ENCODE data around the gene INTS6L. TPM values are rescaled to one million over a fixed set of nuclear protein-coding genes. Genes with fewer than 3 reads are reported as not detected.

The INTS6L gene
- total and polyA plus RNA-seq, 2 of the 8 experiments (the other 6 are each of a cell fraction or from before 2014, with no cell fraction given) = 4.1 to 5.2 TPM

DNA sequence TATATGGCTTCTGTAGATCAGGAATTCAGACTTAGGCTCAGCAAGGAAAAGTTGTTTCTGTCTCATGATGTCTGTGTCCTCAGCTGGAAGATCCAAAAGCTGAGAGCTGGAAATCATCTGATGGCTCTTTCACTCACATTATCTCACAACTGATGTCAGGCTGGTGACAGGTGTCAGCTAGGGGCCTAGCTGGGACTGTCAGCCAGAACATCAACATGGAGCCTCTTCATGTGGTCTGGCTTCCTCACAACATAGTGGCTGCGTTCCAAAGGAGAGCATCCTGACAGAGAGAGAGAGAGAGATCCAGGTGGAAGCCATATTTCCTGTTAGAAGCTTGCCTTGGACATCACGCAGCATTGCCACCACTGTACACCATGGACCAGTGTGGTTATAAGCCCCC lies 10.6 kb upstream of the INTS6L start:
- no peak overlapping the region for H3K9ac ChIP-seq (replicated peaks in 1 of 4; ENCODE audit: extremely low read depth in 1 of 4, low read depth in 3 of 4, low read length in 3 of 4)
- no peak overlapping the region for H4K91ac ChIP-seq (replicated peaks; ENCODE audit: insufficient read length, low read length)
- no peaks in the 10 kb centered on the region for H3K79me1 ChIP-seq (ENCODE audit: low read depth, low read length)
- no peak overlapping the region for H3K18ac ChIP-seq (ENCODE audit: extremely low read depth, low read length)
- no peak overlapping the region for H3K23ac ChIP-seq (ENCODE audit: insufficient read length)
- no peak overlapping the region for H2AK5ac ChIP-seq (ENCODE audit: low read depth, low read length)
- H2BK15ac ChIP-seq (ENCODE audit: low read length) = no peak overlapping the region
- no peaks in the 10 kb centered on the region for H4K20me1 ChIP-seq (replicated peaks in 1 of 2; ENCODE audit: control insufficient read depth in 1 of 2, insufficient read depth in 2 of 2, low read length in 2 of 2)
- no peak overlapping the region for H3K27ac ChIP-seq (ENCODE audit: low read depth, low read length)
- H3K9me3 ChIP-seq (ENCODE audit: insufficient read depth in 2 of 2, low read depth in 1 of 2, low read length in 1 of 2) = no peaks in the 10 kb centered on the region
- H3K36me3 ChIP-seq (ENCODE audit: control insufficient read depth in 2 of 4, insufficient read depth in 4 of 4, low read length in 3 of 4) = no peaks in the 10 kb centered on the region
- no peak overlapping the region for H3K14ac ChIP-seq (ENCODE audit: insufficient read length)
- no peak for DNase-seq (ENCODE audit: low read depth in 1 of 2, low spot score in 2 of 2)
- H2AFZ ChIP-seq (ENCODE audit: low read length) = no peak overlapping the region
- POLR2A ChIA-PET (ENCODE audit: partially characterized antibody) = no interaction called here
- CTCF ChIA-PET (ENCODE audit: partially characterized antibody) = interaction anchor here (0.6 kb wide), 1 partner anchor 516 kb away, joined by 3 read pairs; no protein-coding TSS in a partner anchor
- no peak overlapping the region for H3K4me3 ChIP-seq (ENCODE audit: extremely low read depth in 1 of 4, insufficient read depth in 2 of 4, low read depth in 3 of 4, low read length in 4 of 4)
- no peaks in the 10 kb centered on the region for H3K4me1 ChIP-seq (replicated peaks in 1 of 4; ENCODE audit: control insufficient read depth in 3 of 4, insufficient read depth in 4 of 4, low read length in 3 of 4)
- H3K27me3 ChIP-seq (replicated peaks in 1 of 4; ENCODE audit: control insufficient read depth in 3 of 4, extremely low read depth in 1 of 4, insufficient read depth in 3 of 4, low read length in 3 of 4) = no peaks in the 10 kb centered on the region
- no peak for FAIRE-seq
- H2BK20ac ChIP-seq (ENCODE audit: low read length) = no peak overlapping the region
- no peak overlapping the region for H2BK5ac ChIP-seq (ENCODE audit: low read depth, low read length)
- H2BK120ac ChIP-seq (replicated peaks; ENCODE audit: low read depth, low read length) = no peak overlapping the region
- no peak overlapping the region for H4K8ac ChIP-seq (ENCODE audit: extremely low read depth, insufficient read depth, low read length)
- WGBS, 2 experiments (ENCODE audit: extremely low coverage in 1 of 2, insufficient coverage in 1 of 2, insufficient read length in 1 of 2, insufficient replicate concordance in 2 of 2, low coverage in 1 of 2, low lambda C conversion rate in 2 of 2, missing lambda C conversion rate in 1 of 2) = 79% methylated on average over 2 of the region's 2 CpGs; no CpG with 5 or more reads in 1 of the 2 experiments
- no peak overlapping the region for H2BK12ac ChIP-seq (ENCODE audit: low read depth, low read length)
- H4K5ac ChIP-seq (ENCODE audit: insufficient read length, low read depth, low read length) = no peak overlapping the region
- no peaks in the 10 kb centered on the region for H3K23me2 ChIP-seq (ENCODE audit: low read depth, low read length)
- no peak overlapping the region for H3K56ac ChIP-seq (replicated peaks; ENCODE audit: insufficient read length, low read depth, low read length)
- H3K4ac ChIP-seq (replicated peaks; ENCODE audit: insufficient read length, low read depth, low read length) = no peak overlapping the region
- no peak overlapping the region for H3K4me2 ChIP-seq (ENCODE audit: insufficient read depth in 1 of 2, low read depth in 2 of 2, low read length in 2 of 2)
- H3K79me2 ChIP-seq (ENCODE audit: control insufficient read depth in 1 of 2, insufficient read depth in 2 of 2, low read length in 2 of 2) = no peaks in the 10 kb centered on the region
- TF ChIP-seq, protein P1, sequence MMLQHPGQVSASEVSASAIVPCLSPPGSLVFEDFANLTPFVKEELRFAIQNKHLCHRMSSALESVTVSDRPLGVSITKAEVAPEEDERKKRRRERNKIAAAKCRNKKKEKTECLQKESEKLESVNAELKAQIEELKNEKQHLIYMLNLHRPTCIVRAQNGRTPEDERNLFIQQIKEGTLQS (IDR thresholded peaks at IDR 0.05; ENCODE audit: insufficient read depth, low read depth, low read length) = no peak
- TF ChIP-seq CHD2 (IDR thresholded peaks at IDR 0.05; ENCODE audit: low read length) = no peak
- TF ChIP-seq KDM1A (IDR thresholded peaks at IDR 0.05; ENCODE audit: borderline replicate concordance, low read length) = no peak
- TF ChIP-seq RNF2 (IDR thresholded peaks at IDR 0.05; ENCODE audit: borderline replicate concordance, low read depth, low read length, missing control alignments, poor library complexity, severe bottlenecking) = no peak
- no peak for TF ChIP-seq KDM5A (IDR thresholded peaks at IDR 0.05; ENCODE audit: low read length)
- no peak for TF ChIP-seq CREB1 (IDR thresholded peaks at IDR 0.05)
- TF ChIP-seq CTBP2 (IDR thresholded peaks at IDR 0.05; ENCODE audit: borderline replicate concordance, insufficient read depth, insufficient read length, low read length) = no peak
- no peak for TF ChIP-seq BCL11A (IDR thresholded peaks at IDR 0.05; ENCODE audit: low read depth in 2 of 2, low read length in 2 of 2)
- no peak for TF ChIP-seq BRCA1 (IDR thresholded peaks at IDR 0.05; ENCODE audit: low read depth, low read length)
- TF ChIP-seq KDM4A (IDR thresholded peaks at IDR 0.05; ENCODE audit: low read depth, low read length, severe bottlenecking) = no peak
- TF ChIP-seq MAFK (IDR thresholded peaks at IDR 0.05; ENCODE audit: low read depth, low read length) = no peak
- no peak for TF ChIP-seq GTF2F1 (IDR thresholded peaks at IDR 0.05; ENCODE audit: borderline replicate concordance, low read depth, low read length)
- no peak for TF ChIP-seq EGR1 (IDR thresholded peaks at IDR 0.05; ENCODE audit: borderline replicate concordance, low read depth, low read length)
